GM12874 (cell line): Measurements from ENCODE around the gene STK16.

Experiments used
- CTCF ChIP-seq: IDR thresholded peaks from 2 replicates; pipeline ENCODE4 v1.5.1; 2011; ENCODE audit warnings: low read depth, mild to moderate bottlenecking, control low read depth, low read length, moderate library complexity; ENCODE audit not compliant: insufficient read depth

STK16 gene

DNA sequence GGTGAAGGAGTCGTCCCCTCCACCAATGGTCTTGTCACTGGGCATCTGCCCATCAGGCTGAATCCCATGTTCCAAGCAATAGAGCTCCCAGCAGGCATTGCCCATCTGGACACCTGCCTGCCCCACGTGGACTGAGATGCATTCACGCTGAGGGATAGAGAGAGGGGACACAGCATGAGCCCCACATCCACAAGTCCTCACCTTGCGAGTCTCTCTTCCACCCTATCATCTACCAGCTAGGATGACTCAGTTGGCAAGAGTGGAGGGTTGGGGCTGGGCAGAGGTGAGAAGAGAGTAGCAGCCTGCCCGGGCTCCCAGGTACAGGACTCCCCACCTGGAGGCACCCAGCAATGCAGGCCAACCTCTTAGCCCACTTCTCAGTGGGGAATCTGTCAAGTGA is 6.8 kb downstream of the STK16 start:
- TF ChIP-seq CTCF = no peak

DNA sequence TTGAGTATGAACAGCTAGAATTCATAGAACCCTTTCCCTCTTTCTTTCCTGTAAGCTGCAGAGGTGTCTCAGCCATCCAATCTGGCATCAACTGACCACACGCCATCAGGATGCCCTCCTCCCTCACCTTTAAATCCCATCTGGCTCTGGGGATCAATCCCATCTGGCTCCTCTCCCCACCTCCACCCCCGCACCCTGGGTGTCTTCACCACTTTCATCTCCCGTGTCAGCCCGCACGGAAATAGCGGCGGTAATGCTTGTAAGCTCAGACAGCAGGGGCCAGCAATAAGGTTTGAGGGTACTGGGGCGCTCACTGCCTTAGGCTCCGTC is 7.3 kb downstream of the STK16 start:
- no peak for TF ChIP-seq CTCF

- TF ChIP-seq CTCF = no peak
Measured at GRCh38 chr2:219252900-219253752, 7.8 kb downstream of the STK16 start, which contains the start of gene TUBA4B. Gene TUBA4B (plus strand): TSS chr2:219253243. CDS start chr2:219253408, 165 bp downstream.

DNA sequence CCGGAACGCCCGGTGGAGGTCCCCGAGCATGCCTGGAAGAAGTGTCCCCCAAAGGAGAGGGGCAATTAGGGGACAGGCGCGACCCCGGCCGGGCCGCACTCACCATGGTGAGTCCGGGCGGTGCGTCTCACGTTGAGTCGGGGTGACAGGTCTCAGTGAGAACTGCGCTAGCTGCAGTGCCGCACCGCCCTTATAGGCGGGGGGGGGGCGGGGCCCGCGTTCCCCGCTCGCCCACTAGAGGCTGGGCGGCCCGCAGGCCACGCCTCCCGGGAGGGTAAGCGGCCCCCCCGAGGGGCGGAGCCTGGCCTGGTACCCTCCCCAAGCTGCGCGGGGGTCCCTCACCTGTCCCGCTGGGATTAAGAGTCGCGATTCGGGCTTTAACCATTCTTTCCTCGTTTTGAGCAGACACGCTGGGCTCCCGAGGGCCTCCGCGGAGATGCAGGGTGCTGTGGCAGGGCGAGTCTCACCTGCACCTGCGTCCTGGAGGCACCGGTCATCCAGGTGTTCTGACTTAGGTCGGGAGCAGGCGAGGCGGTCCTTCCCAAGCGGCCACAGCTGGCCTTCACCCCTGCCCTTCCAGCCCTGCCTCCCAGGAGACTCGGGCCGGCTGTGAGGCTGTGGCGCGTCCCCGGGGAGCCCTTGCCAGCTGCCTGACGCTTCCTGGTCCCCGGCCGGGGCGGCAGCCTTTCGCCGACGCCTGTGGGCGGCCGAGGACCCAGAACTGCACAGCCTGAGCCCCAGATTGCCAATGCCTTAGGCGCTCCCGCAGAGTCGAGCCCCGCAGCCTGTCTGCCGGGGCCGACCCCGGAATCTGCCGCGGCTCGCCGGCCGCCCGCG is 8.7 kb downstream of the STK16 start, which contains the start of gene TUBA4A:
Gene TUBA4A (minus strand): TSS at position 166 of the 837 bp plus-strand sequence. CDS start 60 bp downstream, at position 106.
- TF ChIP-seq CTCF = no peak

DNA sequence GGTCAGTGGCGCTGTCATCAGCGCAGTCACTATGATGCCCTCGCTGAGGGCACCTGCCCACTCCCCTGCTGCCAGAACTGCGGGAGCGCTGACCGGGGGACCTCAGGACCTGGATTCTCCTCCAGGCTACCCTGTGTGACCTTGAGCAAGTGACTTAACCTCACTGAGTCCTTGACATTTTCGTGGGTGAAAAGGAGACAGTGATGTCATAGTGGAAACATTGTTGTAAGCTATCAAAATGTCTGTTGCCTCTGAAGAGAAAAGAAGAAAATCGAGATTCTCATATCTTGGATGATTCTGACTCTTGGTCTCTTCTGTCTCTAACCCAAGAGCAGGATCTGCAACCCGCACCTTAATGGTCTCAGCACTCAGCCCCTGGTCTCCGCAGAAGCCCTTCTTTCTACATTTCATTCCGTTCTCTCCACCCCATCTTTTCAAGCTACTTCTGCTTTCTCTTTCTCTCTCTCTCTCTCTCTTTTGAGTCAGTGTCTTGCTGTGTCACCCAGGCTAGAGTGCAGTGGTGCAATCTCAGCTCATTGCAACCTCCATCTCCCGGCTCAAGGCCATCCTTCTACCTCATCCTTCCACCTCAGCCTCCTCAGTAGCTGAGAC is 9.4 kb downstream of the STK16 start:
- no peak for TF ChIP-seq CTCF

DNA sequence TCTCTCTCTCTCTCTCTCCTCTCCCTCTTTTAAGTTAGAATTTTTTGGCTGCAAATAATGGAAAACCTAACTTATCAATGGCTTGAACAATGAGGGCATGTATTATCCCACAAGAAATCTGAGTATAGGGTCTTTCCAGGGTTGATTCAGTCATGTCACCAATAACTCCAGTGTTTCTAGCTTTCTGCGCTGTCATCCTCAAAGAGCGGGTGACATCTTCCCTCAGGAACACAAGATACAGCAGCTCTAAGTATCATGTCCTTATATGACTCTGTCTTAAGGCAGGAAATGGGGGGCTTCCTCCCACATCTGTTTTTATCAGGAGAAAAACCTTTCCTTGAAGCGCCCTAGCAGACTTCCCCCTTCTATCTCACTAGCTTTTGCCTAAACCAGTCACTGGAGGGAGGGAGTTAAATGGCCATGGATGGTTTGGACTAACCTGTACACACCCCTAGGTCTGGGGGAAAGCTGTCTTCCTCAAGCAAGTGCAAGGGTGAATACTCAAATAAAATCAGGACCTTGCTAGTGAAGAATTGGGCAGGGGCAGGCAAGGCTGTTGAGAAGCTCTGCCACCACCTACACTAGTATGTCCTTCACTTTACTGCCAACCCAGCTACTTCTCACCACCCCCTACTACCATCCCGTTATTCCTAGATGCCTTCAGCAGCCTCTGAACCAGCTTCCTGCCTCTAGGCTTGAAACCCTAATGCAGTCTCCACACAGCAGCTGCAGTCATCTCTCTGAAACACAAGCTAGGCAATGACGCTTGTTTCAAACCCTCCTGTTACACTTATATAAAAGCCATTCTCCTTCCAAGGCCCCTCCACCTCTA is 16.0 kb downstream of the STK16 start:
- TF ChIP-seq CTCF = no peak

GRCh38 chr2:219266232-219266631 is 21.0 kb downstream of the STK16 start:
- TF ChIP-seq CTCF = no peak
